T-helper 1 cell treated with Interleukin-12 subunit alpha and Interleukin-12 subunit beta and Interleukin-4 antibody, amounts not matched to agents 30 μg/mL and 1 μg/mL, for 36 hours (primary cell): ENCODE data around the gene PRKCI.
"Not testable (repeated sequence)": the region's sequence is repeated elsewhere in the genome, so short reads cannot be mapped to it uniquely, and the experiment has no call there.

Experiments used
- H3K27ac Mint-ChIP-seq: one replicate; pipeline ENCODE4 v1.8.0; 2021; ENCODE audit warnings: mild to moderate bottlenecking, mixed read lengths
- H3K27me3 Mint-ChIP-seq: one replicate; pipeline ENCODE4 v1.8.0; 2021; ENCODE audit warnings: low read depth, mixed read lengths
- H3K36me3 Mint-ChIP-seq: one replicate; pipeline ENCODE4 v1.8.0; 2021; ENCODE audit warnings: low read depth, mixed read lengths
- H3K4me1 Mint-ChIP-seq: one replicate; pipeline ENCODE4 v1.8.0; 2021; ENCODE audit warnings: low read depth, mixed read lengths
- H3K4me3 Mint-ChIP-seq: one replicate; pipeline ENCODE4 v1.8.0; 2021; ENCODE audit warnings: mild to moderate bottlenecking, moderate library complexity, mixed read lengths
- H3K9me3 Mint-ChIP-seq: one replicate; pipeline ENCODE4 v1.8.0; 2021; ENCODE audit warnings: mixed read lengths

Gene PRKCI

GRCh38 chr3:170221924-170222646 lies at the start of gene PRKCI:
TSS of gene PRKCI (plus strand) at chr3:170222424. CDS start at chr3:170222670, 246 bp downstream.
- Mint-ChIP-seq H3K27me3 (no peaks in the 10 kb centered on the region), H3K4me1 (peaks cover 25% of the 10 kb centered on the region), H3K36me3 (no peaks in the 10 kb centered on the region), H3K9me3 (no peaks in the 10 kb centered on the region), H3K4me3 (peak within 1 kb of the TSS; percentile 94), H3K27ac (peak within 1 kb of the TSS; percentile 87)

DNA sequence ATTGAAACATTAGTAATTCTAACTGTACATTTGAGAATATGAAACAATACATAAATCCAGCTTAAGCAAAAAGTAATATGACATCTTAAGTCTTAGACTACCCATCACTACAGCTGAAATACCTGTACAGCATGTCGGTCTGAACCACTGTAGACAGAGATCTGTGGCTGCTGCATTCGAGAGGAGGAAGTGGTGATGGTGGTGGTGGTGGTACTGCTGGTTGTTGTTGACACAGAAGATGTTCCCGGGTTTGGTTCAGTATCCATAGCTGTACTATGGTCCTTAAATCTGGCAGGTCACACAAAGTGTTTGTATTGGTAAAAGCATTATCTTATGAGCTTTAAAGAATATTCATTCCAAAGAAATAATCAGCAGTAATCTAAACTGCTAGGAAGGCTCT lies 43.6 kb upstream of the PRKCI start:
- H3K36me3 Mint-ChIP-seq, result peaks cover 30% of the 10 kb centered on the region
- H3K9me3 Mint-ChIP-seq, result no peaks in the 10 kb centered on the region
- H3K4me3 Mint-ChIP-seq, result peak overlapping the region; percentile 54
- no peaks in the 10 kb centered on the region for H3K27me3 Mint-ChIP-seq
- peak overlapping the region; percentile 66 for H3K27ac Mint-ChIP-seq
- H3K4me1 Mint-ChIP-seq, result peaks cover 32% of the 10 kb centered on the region

DNA sequence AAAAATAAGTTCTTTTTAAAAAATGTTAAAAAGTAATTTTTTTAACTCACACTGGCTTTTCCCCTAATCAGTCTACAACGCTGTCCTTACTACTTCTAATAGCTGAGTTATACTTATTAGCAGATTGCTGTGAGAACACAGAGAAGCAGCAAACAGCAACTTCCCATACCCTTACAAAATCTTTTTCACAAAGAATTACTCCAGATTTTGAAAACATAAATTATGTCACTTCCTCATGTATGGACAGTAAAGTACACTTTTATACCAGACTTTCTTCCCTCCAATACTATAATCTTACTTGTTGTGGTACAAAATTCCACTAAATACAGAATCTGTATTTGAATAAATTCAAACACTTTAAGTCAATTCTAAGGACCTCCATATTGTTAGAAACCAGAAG lies 42.8 kb upstream of the PRKCI start:
- peaks cover 29% of the 10 kb centered on the region for H3K4me1 Mint-ChIP-seq

DNA sequence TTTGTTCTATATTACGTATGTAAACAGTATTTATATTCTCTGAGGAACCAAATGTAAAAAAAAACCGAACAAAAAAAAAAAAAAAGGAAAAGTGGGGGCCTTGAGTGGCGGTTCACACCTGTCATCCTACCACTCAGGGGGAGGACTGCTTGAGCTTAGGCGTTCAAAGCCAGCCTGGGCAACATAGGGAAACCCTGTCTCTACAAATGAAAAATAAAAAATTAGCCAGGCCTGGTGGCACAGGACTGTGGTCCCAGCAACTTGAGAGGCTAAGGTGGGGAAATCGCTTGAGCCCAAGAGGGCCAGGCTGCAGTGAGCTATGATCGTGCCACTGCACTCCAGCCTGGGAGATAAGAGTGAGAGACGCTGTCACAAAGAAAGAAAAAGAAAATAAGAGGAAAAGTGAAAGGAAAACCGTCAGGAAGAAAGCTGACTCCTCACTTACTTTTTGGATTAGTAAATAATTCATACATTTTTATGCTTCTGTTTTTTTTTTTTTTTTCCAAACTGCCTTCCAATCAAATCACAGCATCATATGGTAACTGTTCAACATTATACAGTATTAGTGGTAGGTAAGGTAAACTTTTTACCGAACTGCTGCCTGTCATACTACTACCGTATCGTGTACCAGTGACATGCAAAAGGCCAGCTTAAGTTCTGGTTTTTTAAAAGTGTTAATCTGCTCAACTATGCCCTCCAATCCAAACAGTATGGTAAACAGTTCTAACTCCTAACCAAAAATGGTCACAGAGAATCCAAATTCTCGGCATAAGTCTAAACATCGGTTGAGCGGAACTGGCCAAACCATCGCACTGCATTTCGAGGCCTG lies 41.9 kb upstream of the PRKCI start:
- peak overlapping the region; percentile 95 for H3K4me3 Mint-ChIP-seq

More for the DNA sequence above, 42.8 kb upstream of the PRKCI start:
- Mint-ChIP-seq H3K27ac (peak overlapping the region; percentile 99), H3K36me3 (peaks cover 28% of the 10 kb centered on the region), H3K9me3 (no peaks in the 10 kb centered on the region), H3K4me3 (peak overlapping the region; percentile 95), H3K27me3 (no peaks in the 10 kb centered on the region)

DNA sequence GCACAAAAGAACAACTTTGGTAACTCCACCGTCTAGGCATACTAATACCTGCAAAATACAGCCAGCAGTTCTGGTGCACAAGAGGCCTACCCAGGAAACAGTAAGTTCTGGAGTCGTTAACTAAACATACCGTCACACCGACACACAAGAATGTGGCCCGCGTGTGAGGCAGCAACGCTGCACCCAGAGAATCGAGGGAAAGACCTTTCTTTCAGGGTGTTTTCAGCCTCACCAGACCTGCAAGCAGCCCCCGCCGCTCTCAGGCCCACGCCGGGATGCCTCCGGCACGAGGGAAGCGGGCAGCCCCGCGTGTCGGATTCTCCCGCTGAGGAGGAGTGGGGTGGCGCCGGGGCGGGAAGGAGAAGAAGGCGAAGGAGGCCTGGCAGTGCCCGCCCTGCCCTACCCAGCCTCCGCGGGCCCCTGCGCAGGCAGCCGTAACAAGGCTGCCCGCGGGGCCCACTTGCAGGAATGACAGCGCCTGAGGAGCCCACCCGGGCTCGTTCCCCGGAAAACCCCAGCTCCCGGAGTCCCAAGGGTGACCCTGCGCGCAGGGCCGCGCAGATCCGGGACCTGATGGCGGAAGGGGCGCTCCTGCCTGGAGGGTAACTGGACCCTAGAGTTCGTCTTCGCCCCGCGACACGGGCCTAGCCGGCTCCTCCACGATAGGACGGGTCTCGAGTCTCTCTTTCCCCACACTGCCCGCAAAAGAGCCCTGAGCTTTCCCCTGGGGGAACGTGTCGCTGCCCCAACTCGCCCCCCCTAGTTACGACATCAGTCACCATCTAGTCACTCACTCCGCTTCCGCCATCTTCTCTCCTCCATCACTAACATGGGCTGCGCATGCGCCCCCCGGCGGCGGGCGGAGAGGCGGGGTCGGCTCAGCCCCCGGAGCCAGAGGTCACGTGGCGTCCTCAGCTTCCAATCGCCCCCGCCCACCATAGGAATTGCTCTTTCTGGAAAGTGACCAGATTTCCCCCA lies 41.0 kb upstream of the PRKCI start, which contains the start of gene PHC3:
Gene PHC3, minus strand, starts transcription at position 826 of the 978 bp plus-strand sequence. Its CDS starts 18 bp downstream, at position 808.
- H3K4me3 Mint-ChIP-seq, result peak within 1 kb of the TSS; percentile 99
- no peaks in the 10 kb centered on the region for H3K9me3 Mint-ChIP-seq
- peak within 1 kb of the TSS; percentile 100 for H3K27ac Mint-ChIP-seq
- peaks cover 19% of the 10 kb centered on the region for H3K36me3 Mint-ChIP-seq
- H3K27me3 Mint-ChIP-seq, result no peaks in the 10 kb centered on the region
- peaks cover 22% of the 10 kb centered on the region for H3K4me1 Mint-ChIP-seq

More for the DNA sequence above, 41.9 kb upstream of the PRKCI start:
- H3K36me3 Mint-ChIP-seq, result peaks cover 22% of the 10 kb centered on the region
- no peaks in the 10 kb centered on the region for H3K9me3 Mint-ChIP-seq
- no peaks in the 10 kb centered on the region for H3K27me3 Mint-ChIP-seq
- peaks cover 24% of the 10 kb centered on the region for H3K4me1 Mint-ChIP-seq
- H3K27ac Mint-ChIP-seq, result peak overlapping the region; percentile 99

DNA sequence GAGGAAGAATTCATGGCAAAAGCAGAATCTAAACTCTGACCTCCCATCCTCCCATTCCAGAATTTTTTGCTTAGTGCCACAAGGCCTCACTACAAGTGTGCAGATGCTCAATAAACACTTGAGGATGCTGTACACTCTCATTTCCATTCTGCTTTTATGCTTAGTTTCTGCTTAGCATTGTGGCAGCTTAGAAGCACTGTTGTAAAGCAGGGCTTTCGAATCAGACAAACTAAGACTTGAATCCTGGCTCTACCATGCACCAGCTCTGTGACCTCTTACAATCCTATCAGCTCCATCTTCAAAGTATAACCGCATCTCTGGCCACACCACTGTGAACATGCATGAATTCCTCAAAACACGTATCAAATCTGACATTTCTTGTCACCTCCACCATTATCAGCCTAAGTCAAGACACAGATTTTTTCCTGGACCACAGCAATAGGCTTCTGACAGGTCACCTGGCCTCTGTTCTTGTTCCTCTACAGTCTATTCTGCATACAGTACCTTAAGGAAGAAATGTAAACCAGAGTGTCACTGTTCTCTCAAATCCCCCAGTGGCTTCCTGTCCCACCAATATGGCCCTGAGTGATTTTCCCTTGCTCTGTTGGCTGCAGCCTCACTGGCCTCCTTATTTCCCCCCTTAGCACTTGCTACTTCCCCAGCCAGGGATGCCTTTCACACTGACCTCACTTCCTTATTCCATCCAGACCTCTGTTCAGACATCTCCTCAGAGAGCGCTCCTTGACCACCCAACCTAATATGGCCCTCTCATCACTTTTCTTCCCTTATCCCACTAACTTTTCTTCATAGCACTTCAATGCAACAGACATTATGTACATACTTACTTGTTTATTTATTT lies 32.6 kb upstream of the PRKCI start:
- peaks cover 9% of the 10 kb centered on the region for H3K27me3 Mint-ChIP-seq
- no peak overlapping the region for H3K27ac Mint-ChIP-seq
- H3K9me3 Mint-ChIP-seq, result no peaks in the 10 kb centered on the region
- no peak overlapping the region for H3K4me3 Mint-ChIP-seq
- no peaks in the 10 kb centered on the region for H3K36me3 Mint-ChIP-seq
- H3K4me1 Mint-ChIP-seq, result peaks cover 6% of the 10 kb centered on the region

- not testable (repeated sequence) for H3K4me3 Mint-ChIP-seq, H3K27ac Mint-ChIP-seq, H3K36me3 Mint-ChIP-seq, H3K4me1 Mint-ChIP-seq, H3K9me3 Mint-ChIP-seq
- H3K27me3 Mint-ChIP-seq, result peaks cover 33% of the 10 kb centered on the region
Observed at GRCh38 chr3:170195759-170196158, 26.5 kb upstream of the PRKCI start.

DNA sequence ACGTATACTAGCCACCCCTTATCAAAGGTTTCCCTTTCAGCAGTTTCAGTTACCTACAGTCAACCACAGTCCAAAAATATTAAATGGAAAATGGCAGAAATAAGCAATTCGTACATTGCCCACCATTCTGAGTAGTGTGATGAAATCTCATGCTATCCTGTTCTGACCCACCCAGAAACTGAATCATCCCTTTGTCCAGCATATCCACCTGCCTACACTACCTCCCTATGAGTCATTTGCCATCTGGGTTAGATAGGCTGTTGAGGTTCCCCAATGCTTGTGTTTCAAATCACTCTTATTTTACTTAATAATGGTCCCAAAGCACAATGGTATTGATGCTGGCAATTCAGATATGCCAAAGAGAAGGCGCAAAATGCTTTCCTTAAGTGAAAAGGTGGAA lies 25.4 kb upstream of the PRKCI start:
- no peak overlapping the region for H3K27ac Mint-ChIP-seq
- H3K36me3 Mint-ChIP-seq, result no peaks in the 10 kb centered on the region
- peaks cover 33% of the 10 kb centered on the region for H3K27me3 Mint-ChIP-seq
- no peak overlapping the region for H3K4me3 Mint-ChIP-seq
- peaks cover 2% of the 10 kb centered on the region for H3K4me1 Mint-ChIP-seq
- no peaks in the 10 kb centered on the region for H3K9me3 Mint-ChIP-seq

DNA sequence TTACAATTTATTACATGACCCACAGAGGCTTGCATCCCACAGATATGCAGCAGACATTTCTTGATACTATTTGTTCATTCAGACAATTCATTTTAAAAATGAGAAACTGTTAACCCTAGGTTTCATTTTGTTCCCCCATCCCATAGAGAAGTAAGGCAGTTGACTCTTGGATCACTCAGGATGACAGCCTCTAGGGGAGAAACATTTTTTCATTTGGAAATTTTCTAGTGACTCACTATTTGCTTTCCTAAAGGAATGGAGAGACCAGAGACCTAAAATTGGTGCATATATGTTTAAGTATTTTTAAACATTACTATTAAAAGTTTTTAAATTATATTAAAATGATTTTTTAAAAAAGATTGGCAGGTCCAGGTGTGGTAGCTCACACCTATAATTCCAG lies 21.2 kb upstream of the PRKCI start:
- Mint-ChIP-seq H3K36me3 (no peaks in the 10 kb centered on the region), H3K9me3 (no peaks in the 10 kb centered on the region), H3K27ac (no peak overlapping the region), H3K4me1 (peaks cover 2% of the 10 kb centered on the region), H3K27me3 (peaks cover 17% of the 10 kb centered on the region), H3K4me3 (no peak overlapping the region)

DNA sequence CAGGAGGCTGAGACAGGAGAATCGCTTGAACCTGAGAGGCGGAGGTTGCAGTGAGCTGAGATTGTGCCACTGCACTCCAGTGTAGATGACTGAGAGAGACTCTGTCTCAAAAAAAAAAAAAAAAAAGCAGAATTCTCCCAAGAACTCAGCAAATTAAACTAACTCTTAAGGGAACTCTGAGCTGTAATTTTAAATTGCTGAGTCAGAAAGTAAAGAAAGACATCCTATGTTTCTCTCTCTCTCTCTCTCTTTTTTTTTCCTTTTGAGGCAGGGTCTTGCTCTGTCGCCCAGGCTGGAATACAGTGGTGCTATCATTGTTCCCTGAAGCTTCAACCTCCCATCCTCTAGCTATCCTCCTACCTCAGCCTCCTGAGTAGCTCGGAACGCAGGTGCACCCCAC lies 20.7 kb upstream of the PRKCI start:
- H3K27ac Mint-ChIP-seq, result no peak overlapping the region
- peaks cover 2% of the 10 kb centered on the region for H3K4me1 Mint-ChIP-seq
- peaks cover 16% of the 10 kb centered on the region for H3K27me3 Mint-ChIP-seq
- no peak overlapping the region for H3K4me3 Mint-ChIP-seq
- no peaks in the 10 kb centered on the region for H3K36me3 Mint-ChIP-seq
- H3K9me3 Mint-ChIP-seq, result no peaks in the 10 kb centered on the region

DNA sequence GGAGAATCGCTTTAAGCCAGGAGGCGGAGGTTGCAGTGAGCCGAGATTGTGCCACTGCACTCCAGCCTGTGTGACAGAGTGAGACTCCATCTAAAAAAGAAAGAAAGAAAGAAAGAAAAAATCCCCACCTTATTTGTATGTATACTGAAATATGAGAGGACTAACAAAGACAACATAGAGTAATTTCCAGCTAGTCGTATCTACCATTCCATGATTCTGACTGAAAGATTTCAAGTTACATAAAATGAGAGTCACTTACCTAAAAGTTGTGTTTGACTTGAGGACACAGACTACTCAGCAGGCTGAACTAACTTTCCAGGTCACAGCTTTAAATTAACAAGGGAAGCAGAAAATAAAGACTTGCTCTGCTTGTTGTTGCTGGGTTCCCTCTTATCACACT lies 18.8 kb upstream of the PRKCI start:
- Mint-ChIP-seq H3K36me3 (no peaks in the 10 kb centered on the region), H3K4me3 (no peak overlapping the region)

GRCh38 chr3:170204023-170204472 lies 18.2 kb upstream of the PRKCI start:
- Mint-ChIP-seq H3K9me3 (no peaks in the 10 kb centered on the region), H3K27me3 (peaks cover 13% of the 10 kb centered on the region), H3K27ac (no peak overlapping the region), H3K4me1 (peaks cover 2% of the 10 kb centered on the region), H3K4me3 (no peak overlapping the region), H3K36me3 (no peaks in the 10 kb centered on the region)

More for the DNA sequence above, 18.8 kb upstream of the PRKCI start:
- Mint-ChIP-seq H3K4me1 (peaks cover 2% of the 10 kb centered on the region), H3K9me3 (no peaks in the 10 kb centered on the region), H3K27ac (no peak overlapping the region), H3K27me3 (peaks cover 16% of the 10 kb centered on the region)

- peaks cover 9% of the 10 kb centered on the region for H3K27me3 Mint-ChIP-seq
- H3K9me3 Mint-ChIP-seq, result no peaks in the 10 kb centered on the region
- no peak overlapping the region for H3K4me3 Mint-ChIP-seq
- H3K4me1 Mint-ChIP-seq, result peaks cover 2% of the 10 kb centered on the region
- no peak overlapping the region for H3K27ac Mint-ChIP-seq
- H3K36me3 Mint-ChIP-seq, result no peaks in the 10 kb centered on the region
Observed at GRCh38 chr3:170204509-170204908, 17.7 kb upstream of the PRKCI start.
